Activated effector memory CD4-positive, alpha-beta T cell treated with anti-CD3 and anti-CD28 coated beads, Interleukin-2, amount 50 U/mL, for 16 hours (primary cell): ENCODE results near the gene WTIP.
"Not testable (repeated sequence)": the region's sequence is repeated elsewhere in the genome, so short reads cannot be mapped to it uniquely, and the experiment has no call there.

Source experiments
- DNase-seq: peaks from one replicate; pipeline ENCODE4 v3.0.0-alpha.2; 2020

WTIP gene

DNA sequence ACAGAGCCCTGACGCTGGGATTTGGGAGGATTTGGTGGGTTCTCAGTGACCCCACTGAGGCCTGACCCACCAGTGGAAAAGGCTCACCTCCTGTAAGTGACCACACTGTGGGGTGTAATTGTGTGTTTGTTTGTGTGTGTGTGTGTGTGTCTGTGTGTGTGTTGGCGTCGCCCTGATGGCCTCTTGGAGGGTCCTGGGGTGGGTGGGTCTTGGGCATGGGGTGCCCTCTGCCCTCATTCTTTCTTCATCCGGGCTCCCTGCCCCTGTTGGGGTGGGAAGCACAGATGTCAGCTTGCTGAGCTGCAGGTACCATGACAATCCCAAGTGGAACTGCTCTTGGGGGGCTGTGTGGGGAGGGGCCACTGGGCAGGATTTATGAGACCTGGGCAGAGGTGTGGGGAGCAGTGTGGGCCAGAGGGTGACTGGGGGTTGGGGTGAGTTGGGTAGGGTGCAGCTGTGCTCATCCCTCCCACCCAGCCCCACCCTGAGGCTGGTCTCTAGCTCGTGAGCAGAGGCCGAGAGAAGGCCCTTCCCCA lies 22.8 kb downstream of the WTIP start:
- no peak for DNase-seq

DNA sequence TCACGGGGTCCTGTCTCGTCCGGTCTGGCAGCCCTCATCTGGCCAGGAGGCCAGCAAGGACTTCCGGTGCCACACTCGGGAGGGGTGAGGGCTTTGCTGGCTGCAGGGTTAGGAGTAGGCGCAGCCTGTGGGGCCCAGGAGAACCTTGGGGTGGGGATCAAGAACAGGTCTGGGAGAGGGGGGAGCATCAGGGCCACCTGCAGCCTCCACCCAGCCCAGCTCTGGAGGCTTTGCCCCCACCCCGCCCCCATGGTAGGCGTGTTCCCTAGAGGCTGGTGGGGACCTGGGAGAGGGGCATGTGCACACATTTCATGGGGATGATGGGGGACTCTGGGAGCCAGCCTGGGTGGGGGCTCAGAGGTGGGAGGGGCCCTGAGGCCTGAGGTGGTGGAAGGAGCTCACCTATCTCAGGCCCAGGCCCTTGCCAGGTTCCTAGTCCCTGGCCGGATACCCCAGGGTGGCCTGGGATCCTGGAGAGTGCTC lies 23.3 kb downstream of the WTIP start:
- DNase-seq = no peak

DNA sequence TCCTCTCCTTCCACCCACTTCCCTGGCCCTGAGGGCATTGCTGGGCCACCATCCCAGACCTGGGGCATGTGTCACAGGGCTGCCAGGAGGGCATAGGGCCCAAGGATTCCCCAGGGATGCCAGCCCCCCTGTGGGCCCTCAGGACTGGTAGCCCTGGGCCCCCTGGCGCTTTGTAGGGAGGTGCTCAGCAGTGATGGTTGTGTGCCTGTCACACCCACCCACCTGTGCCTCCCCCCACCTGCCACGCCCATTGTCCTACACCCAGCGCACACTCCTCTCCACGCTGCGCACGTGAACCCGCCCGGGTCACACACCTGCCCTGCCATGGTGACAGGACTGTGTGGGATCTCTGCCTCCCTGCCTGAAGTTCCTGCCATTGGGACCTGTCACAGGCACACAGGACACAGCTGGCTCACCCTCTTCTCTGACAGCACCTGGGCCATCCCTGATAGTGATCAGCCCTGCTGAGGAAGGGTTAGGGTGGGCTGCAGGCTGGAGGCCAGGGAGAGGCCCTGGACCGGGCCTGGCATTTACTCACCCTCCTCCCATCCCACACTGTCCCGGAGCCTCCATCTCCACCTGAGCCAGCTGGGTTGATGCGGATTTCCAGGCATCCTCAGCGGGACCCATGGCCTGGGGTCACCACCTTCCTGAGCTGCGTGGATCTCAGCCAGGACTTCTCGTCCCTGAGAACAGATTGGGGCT lies 23.9 kb downstream of the WTIP start:
- DNase-seq = no peak

- no peak for DNase-seq
Observed at GRCh38 chr19:34506026-34506370, 24.4 kb downstream of the WTIP start.

GRCh38 chr19:34507414-34508067 lies 26.0 kb downstream of the WTIP start:
- no peak for DNase-seq

- no peak for DNase-seq
Observed at GRCh38 chr19:34508540-34508939, 27.0 kb downstream of the WTIP start.

GRCh38 chr19:34510904-34511303 lies 29.3 kb downstream of the WTIP start:
- DNase-seq = not testable (repeated sequence)

GRCh38 chr19:34512254-34512822 lies 30.8 kb downstream of the WTIP start:
- DNase-seq = no peak

DNA sequence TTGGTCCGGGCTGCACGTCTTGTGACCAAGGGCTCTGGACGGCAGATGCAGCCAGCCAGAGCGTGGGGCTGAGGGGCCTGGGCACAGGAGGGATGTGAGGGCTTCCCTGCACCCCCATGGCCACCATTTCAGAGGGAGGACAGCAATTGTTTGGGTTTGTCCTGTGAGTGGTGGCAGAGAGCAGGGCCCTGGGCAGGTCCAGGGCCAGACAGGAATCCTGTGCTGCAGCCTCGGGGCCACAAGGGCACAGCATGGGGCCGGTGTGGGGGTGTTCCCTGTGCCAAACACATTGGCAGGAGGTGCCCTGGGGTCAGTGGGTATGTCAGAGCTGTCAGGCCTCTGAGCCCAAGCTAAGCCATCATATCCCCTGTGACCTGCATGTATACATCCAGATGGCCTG lies 32.2 kb downstream of the WTIP start:
- DNase-seq = no peak

DNA sequence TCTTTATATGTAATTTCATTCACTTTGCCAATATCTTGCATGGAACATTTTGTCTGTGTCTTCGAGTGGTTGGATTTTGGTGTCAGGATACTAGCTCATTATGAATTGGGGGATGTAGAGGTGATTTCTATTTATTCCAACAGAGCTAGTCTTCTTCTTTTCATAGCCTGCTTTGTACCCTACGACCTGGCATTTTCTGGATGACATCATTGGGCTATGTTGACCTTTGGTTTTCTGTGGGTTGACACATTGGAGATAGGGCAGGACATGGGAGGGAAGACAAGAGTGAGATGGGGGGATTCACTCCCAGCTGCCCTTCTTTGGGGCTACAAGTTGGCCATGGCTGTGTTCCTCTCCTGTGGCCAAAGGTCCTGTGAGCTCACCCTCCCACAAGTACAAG lies 38.0 kb downstream of the WTIP start:
- DNase-seq = no peak

DNA sequence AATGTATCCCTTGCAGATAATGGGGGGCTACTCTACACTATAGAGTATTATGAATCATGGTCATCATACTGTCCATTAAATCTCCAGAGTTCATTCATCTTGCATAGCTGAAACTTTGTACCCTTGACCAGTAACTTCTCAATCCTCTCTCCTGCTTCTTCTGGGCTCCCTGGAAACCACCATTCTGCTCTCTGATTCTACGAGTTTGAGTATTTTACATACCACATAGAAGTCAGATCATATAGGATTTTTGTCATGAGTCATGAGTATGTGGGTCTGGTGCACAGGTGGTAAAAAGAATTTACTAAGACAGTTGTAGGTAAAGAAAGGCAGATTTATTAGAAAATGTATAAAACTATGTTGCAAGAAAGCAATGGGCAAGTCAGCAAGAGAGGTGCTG lies 41.9 kb downstream of the WTIP start:
- DNase-seq = no peak

GRCh38 chr19:34525001-34525400 lies 43.4 kb downstream of the WTIP start:
- no peak for DNase-seq

- no peak for DNase-seq
Observed at GRCh38 chr19:34534206-34534605, 52.6 kb downstream of the WTIP start.

- no peak for DNase-seq
Observed at GRCh38 chr19:34539396-34539795, 57.8 kb downstream of the WTIP start.

DNA sequence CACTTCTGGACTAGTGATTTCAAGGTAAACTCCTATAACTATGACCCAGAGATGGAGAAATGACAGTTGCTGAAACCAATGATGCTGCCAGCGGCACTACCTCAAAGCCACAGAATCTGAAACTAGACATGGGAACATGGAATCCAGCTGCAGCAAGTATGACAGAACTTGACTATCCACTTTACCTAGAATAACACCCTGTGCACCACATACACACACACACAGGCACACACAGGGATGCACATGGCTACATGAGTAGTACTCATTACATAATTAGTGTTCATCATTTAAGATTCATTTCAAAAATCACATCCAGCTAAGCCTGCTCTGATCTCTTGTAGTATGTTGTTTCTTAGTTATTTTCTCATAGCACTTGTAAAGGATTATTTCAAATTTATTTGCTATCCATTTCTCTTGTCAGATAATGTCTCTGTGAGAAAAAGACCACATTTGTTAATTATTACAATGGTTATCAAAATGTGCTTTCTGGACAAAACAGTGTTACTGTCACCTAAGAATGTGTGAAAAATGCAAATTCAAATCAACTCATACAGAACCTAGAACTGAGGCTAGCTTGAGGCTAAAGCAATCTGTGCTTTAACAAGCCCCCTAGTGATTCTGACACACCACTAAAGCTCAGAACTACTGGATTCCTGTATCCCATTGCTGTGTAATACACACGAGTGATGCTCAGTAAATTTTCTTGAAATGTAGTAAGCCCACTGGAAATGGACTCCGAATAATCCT lies 59.4 kb downstream of the WTIP start:
- DNase-seq = no peak

DNA sequence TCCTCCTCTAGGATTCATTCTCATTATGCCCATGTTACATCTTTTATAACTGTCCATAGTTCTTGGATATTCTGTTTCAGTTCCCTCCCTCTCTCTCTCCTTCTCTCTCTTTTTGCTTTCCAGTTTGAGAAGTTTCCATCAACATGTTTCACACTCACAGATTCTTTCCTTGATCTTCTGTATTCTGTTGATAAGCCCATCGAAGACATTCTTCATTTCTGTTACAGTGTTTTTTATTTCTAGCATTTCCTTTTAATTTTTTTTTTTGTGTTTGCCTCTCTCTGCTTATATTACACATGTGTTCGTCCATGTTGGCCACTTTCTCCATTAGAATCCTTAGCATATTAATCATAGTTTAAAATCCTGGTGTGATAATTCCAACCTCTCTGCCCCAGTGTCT lies 68.3 kb downstream of the WTIP start:
- DNase-seq = no peak

- no peak for DNase-seq
Observed at GRCh38 chr19:34555447-34555846, 73.9 kb downstream of the WTIP start.

GRCh38 chr19:34556488-34556887 lies 74.9 kb downstream of the WTIP start:
- DNase-seq = no peak

DNA sequence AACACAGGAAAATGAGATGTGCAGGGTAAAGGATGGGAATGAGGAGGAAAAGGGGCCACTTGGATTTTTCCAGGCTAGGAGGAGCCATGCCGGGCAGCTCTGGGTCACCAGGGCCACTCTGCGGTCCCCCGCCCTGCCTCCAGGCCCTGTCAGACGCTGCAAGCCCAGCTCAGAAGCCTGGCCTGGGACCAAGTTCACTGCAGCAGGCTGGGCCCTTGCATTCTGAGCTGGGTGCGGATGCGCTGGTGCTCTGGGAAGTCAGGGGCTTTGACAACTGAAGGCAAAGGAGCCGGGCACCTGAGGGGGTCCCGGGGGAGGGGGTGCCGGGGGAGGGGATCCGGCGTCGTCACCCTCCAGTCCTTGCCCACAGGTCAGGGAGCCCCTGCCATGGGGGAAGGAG lies 77.5 kb downstream of the WTIP start:
- no peak for DNase-seq

DNA sequence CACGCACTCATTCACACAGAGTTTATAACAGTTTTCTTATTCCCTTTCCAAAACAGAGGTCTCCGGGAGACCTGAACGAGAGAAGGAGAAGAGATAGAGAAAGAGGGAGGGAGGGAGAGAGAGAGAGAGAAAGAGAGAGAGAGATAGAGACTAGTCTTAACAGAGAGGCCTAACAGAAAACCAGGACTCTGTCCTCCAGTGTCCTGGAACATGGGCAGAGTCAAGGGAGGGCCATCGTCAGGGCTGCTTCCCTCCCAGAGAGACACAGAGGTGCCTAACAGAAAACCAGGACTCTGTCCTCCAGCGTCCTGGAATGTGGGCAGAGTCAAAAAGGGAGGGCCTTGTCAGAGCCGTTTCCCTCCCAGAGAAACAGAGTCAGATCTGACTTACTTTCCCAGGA lies 78.7 kb downstream of the WTIP start:
- no peak for DNase-seq
